MM.1S (cell line): ENCODE results near the gene IRAK1BP1.

ENCODE experiments used
- EZH2 ChIP-seq: fragments of 300-600 bp; sonication (generic); optimal IDR thresholded peaks from 2 replicates; pipeline ENCODE3; 2017; ENCODE audit warnings: low read depth, mild to moderate bottlenecking, antibody characterized with exemption, low read length, mixed read lengths
- EZH2phosphoT487 ChIP-seq: fragments of 300-600 bp; sonication (generic); IDR thresholded peaks from 2 replicates; pipeline ENCODE4 v1.6.1; 2018; ENCODE audit warnings: antibody characterized with exemption, low read length
- TF ChIP-seq, protein P1 (sequence below): fragments of 300-600 bp; sonication (generic); IDR thresholded peaks from 2 replicates; pipeline ENCODE4 v1.5.1; 2016; ENCODE audit warnings: antibody characterized with exemption, low read length, mixed read lengths

DNA sequence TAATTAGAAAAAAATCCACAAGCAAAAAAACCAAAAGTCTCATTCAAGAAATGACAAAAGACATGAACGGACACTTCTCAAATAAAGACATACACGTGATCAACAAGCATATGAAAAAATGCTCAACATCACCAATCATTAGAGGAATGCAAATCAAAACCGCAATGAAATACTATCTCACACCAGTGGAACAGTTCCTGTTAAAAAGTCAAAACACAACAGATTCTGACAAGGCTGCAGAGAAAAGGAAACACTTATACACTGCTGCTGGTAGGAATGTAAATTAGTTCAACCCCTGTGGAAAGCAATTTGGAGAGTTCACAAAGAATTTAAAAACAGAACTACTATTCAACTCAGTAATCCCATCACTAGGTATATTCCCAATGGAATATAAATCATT, 58.0 kb downstream of the IRAK1BP1 start:
- TF ChIP-seq, protein P1, sequence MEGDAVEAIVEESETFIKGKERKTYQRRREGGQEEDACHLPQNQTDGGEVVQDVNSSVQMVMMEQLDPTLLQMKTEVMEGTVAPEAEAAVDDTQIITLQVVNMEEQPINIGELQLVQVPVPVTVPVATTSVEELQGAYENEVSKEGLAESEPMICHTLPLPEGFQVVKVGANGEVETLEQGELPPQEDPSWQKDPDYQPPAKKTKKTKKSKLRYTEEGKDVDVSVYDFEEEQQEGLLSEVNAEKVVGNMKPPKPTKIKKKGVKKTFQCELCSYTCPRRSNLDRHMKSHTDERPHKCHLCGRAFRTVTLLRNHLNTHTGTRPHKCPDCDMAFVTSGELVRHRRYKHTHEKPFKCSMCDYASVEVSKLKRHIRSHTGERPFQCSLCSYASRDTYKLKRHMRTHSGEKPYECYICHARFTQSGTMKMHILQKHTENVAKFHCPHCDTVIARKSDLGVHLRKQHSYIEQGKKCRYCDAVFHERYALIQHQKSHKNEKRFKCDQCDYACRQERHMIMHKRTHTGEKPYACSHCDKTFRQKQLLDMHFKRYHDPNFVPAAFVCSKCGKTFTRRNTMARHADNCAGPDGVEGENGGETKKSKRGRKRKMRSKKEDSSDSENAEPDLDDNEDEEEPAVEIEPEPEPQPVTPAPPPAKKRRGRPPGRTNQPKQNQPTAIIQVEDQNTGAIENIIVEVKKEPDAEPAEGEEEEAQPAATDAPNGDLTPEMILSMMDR: no peak
- TF ChIP-seq EZH2phosphoT487: no peak
- no peak for TF ChIP-seq EZH2
